Endothelial cell of umbilical vein (primary cell): ENCODE results near the gene TTLL9. TPM values are rescaled to one million over a fixed set of nuclear protein-coding genes. Genes with fewer than 3 reads are reported as not detected.

Experiments used
- BruUV-seq: library from RNA; stranded (reverse); fragments of 400-500 nt; replicated peaks from 2 replicates; lab custom pipeline; 2021; lab: Mats Ljungman, UMichigan
- CTCF ChIA-PET: fragments of 300-600, 350-600 bp; sonication (Branson Sonifier 250); formaldehyde crosslinking; loops from one replicate; lab custom pipeline; 2021; ENCODE audit warnings: antibody characterized with exemption, inconsistent platforms; lab: Charles Lee
- POLR2A ChIA-PET: fragments of 300-600, 350-600 bp; sonication (Branson Sonifier 250); formaldehyde crosslinking; loops from one replicate; lab custom pipeline; 2021; ENCODE audit warnings: antibody characterized with exemption, inconsistent platforms; lab: Charles Lee
- DNase-seq: peaks from one replicate; pipeline ENCODE4 v3.0.0-alpha.2; 2011; ENCODE audit warnings: low read depth, low spot score
- FAIRE-seq: peaks from 2 replicates; lab custom pipeline; 2011; peaks lifted over from hg19 to GRCh38; lab: Jason Lieb, UNC
- H2AFZ ChIP-seq: 2 replicates; pipeline ENCODE4 v1.6.0; 2012; ENCODE audit warnings: low read depth, low read length, control low read depth, inconsistent platforms
- H3K27ac ChIP-seq: 2 replicates; pipeline ENCODE4 v1.5.1; 2011; ENCODE audit warnings: low read depth, mild to moderate bottlenecking, control low read depth, low read length, moderate library complexity; ENCODE audit not compliant: insufficient read depth
- H3K27me3 ChIP-seq, 2 experiments: 2 replicates each; pipeline versions ENCODE4 v1.6.0 to v1.6.1; 2011; ENCODE audit warnings: low read length in 2 of 2, mixed read lengths in 1 of 2; ENCODE audit not compliant: control insufficient read depth in 2 of 2, insufficient read depth in 2 of 2
- H3K36me3 ChIP-seq, 2 experiments: 2 replicates in 1 of 2; 3 replicates in 1 of 2; pipeline ENCODE4 v1.5.1; 2011; ENCODE audit warnings: low read length in 2 of 2, mild to moderate bottlenecking in 1 of 2, moderate library complexity in 1 of 2; ENCODE audit not compliant: control insufficient read depth in 2 of 2, insufficient read depth in 2 of 2; ENCODE audit errors: extremely low read depth in 1 of 2
- H3K4me1 ChIP-seq: 3 replicates; pipeline ENCODE4 v1.5.1; 2011; ENCODE audit warnings: mild to moderate bottlenecking, low read length; ENCODE audit not compliant: control insufficient read depth, insufficient read depth; ENCODE audit errors: extremely low read depth
- H3K4me2 ChIP-seq: 2 replicates; pipeline ENCODE4 v1.6.1; 2011; ENCODE audit warnings: low read length, control low read depth, mixed read lengths; ENCODE audit not compliant: insufficient read depth
- H3K4me3 ChIP-seq, 3 experiments: fragments of 200-600 bp in 1 of 3; sonication (generic), shearing (Covaris generic) in 1 of 3; replicated peaks in 1 of 3; 2 replicates each; pipeline ENCODE4 v1.5.1; 2011 to 2016; ENCODE audit warnings: control low read depth in 3 of 3, low read length in 3 of 3, mild to moderate bottlenecking in 2 of 3, inconsistent platforms in 1 of 3, low read depth in 1 of 3, moderate library complexity in 1 of 3; ENCODE audit not compliant: insufficient read depth in 1 of 3
- H3K79me2 ChIP-seq: 2 replicates; pipeline ENCODE4 v1.6.0; 2012; ENCODE audit warnings: low read length, inconsistent platforms; ENCODE audit not compliant: control insufficient read depth, insufficient read depth
- H3K9ac ChIP-seq: replicated peaks from 2 replicates; pipeline ENCODE3; 2011; ENCODE audit warnings: low read length, control low read depth; ENCODE audit not compliant: insufficient read depth; ENCODE audit errors: extremely low read depth
- H3K9me1 ChIP-seq: replicated peaks from 3 replicates; pipeline ENCODE4 v1.6.0; 2011; ENCODE audit warnings: mild to moderate bottlenecking, low read length; ENCODE audit not compliant: control insufficient read depth, insufficient read depth; ENCODE audit errors: extremely low read depth
- H3K9me3 ChIP-seq: replicated peaks from 2 replicates; pipeline ENCODE4 v1.5.1; 2012; ENCODE audit warnings: low read length, inconsistent platforms; ENCODE audit not compliant: control insufficient read depth, insufficient read depth
- H4K20me1 ChIP-seq: replicated peaks from 2 replicates; pipeline ENCODE3; 2011; ENCODE audit warnings: mild to moderate bottlenecking, low read length; ENCODE audit not compliant: control insufficient read depth, insufficient read depth; ENCODE audit errors: extremely low read depth
- EZH2 ChIP-seq: IDR thresholded peaks from 2 replicates; pipeline ENCODE4 v1.6.1; 2012; ENCODE audit warnings: borderline replicate concordance, low read depth, mild to moderate bottlenecking, moderate library complexity, low read length, inconsistent platforms; ENCODE audit not compliant: severe bottlenecking
- FOS ChIP-seq: IDR thresholded peaks from 2 replicates; pipeline ENCODE4 v1.6.1; 2011; ENCODE audit warnings: mild to moderate bottlenecking, low read length, moderate library complexity, borderline replicate concordance; ENCODE audit not compliant: insufficient read depth
- GATA2 ChIP-seq: IDR thresholded peaks from 2 replicates; pipeline ENCODE4 v1.7.0; 2011; ENCODE audit warnings: low read depth, mild to moderate bottlenecking, moderate library complexity, mixed read lengths, low read length; ENCODE audit not compliant: insufficient read length, insufficient read depth
- JUN ChIP-seq: IDR thresholded peaks from 2 replicates; pipeline ENCODE4 v1.6.1; 2011; ENCODE audit warnings: borderline replicate concordance, low read depth; ENCODE audit not compliant: insufficient read length, insufficient read depth
- MAX ChIP-seq: IDR thresholded peaks from 2 replicates; pipeline ENCODE4 v1.6.1; 2011; ENCODE audit not compliant: insufficient read depth, insufficient read length
- MYC ChIP-seq: IDR thresholded peaks from one replicate; pipeline ENCODE4 v1.6.1; 2011; ENCODE audit warnings: mild to moderate bottlenecking, low read depth, low read length
- POLR2A ChIP-seq: IDR thresholded peaks from 2 replicates; pipeline ENCODE4 v1.6.1; 2012; ENCODE audit warnings: low read depth, mild to moderate bottlenecking, control low read depth, low read length
- POLR2AphosphoS5 ChIP-seq: IDR thresholded peaks from 2 replicates; pipeline ENCODE4 v1.6.1; 2012; ENCODE audit warnings: low read depth, mild to moderate bottlenecking, control low read depth, low read length, moderate library complexity; ENCODE audit not compliant: insufficient read depth
- dilution Hi-C: fragments of 300-500 bp; cut with MboI; formaldehyde crosslinking; loops from one replicate; pipeline ENCODE4 v1.15.0; 2019; ENCODE audit warnings: low sequenced_read_pairs; ENCODE audit not compliant: extremely low pct_ligation_motif_present
- intact Hi-C: fragments of 100-400 bp; cut with micrococcal nuclease; formaldehyde crosslinking; loops from one replicate; pipeline ENCODE4 v1.10.0; 2022
- polyA plus RNA-seq, 4 experiments: library from polyadenylated mRNA; depleted of rRNA in 3 of 4; stranded (reverse) in 3 of 4; unstranded in 1 of 4; fragments of >200 nt; gene quantifications; 2 replicates each; pipeline versions ENCODE4 v1.2.1 to v1.2.3, GENCODE V29; 2011 to 2012; ENCODE audit warnings: missing spikeins in 1 of 4
- total RNA-seq: library from RNA; stranded (reverse); gene quantifications from 2 replicates; pipeline ENCODE4 v1.2.3, GENCODE V29; 2021
- TF ChIP-seq, protein P1 (sequence below), 2 donors: IDR thresholded peaks; 1 replicate in 1 of 2; 2 replicates in 1 of 2; pipeline ENCODE4 v1.5.1; 2011; ENCODE audit warnings: low read length in 2 of 2, mild to moderate bottlenecking in 2 of 2, moderate library complexity in 2 of 2, control low read depth in 1 of 2, inconsistent platforms in 1 of 2, low read depth in 1 of 2; ENCODE audit not compliant: insufficient read depth in 1 of 2; ENCODE audit errors: extremely low read depth in 1 of 2

The TTLL9 gene
- total and polyA plus RNA-seq, 2 donors (not counting 3 experiments of a cell fraction or from before 2014, with no cell fraction given), result 0.03 TPM; not detected in 1

- H3K4me1 ChIP-seq, result no peaks in the 10 kb centered on the region
- no TSS peak for BruUV-seq
- no peaks in the 10 kb centered on the region for H3K9me1 ChIP-seq
- no peaks in the 10 kb centered on the region for H4K20me1 ChIP-seq
- no peaks in the 10 kb centered on the region for H3K9me3 ChIP-seq
- H3K36me3 ChIP-seq, result no peaks in the 10 kb centered on the region
- FAIRE-seq (no peak), DNase-seq (no peak)
- ChIA-PET CTCF (interaction anchor here (2.6 to 18.2 kb wide), 3 partner anchors 22 to 242 kb away, joined by 17 to 619 read pairs (median 64); partner anchors contain the start of genes MYLK2 and PDRG1), POLR2A (no interaction called here)
- H3K27me3 ChIP-seq, result peaks cover 17 to 19% of the 10 kb centered on the region in 2 experiments
- dilution Hi-C loops, result no loop called here
- H3K4me3 ChIP-seq, result no peak overlapping the region
- no peak overlapping the region for H2AFZ ChIP-seq
- TF ChIP-seq POLR2AphosphoS5 (no peak), JUN (no peak), POLR2A (no peak), EZH2 (no peak), GATA2 (no peak), MYC (no peak), MAX (no peak), FOS (no peak)
- TF ChIP-seq, protein P1, sequence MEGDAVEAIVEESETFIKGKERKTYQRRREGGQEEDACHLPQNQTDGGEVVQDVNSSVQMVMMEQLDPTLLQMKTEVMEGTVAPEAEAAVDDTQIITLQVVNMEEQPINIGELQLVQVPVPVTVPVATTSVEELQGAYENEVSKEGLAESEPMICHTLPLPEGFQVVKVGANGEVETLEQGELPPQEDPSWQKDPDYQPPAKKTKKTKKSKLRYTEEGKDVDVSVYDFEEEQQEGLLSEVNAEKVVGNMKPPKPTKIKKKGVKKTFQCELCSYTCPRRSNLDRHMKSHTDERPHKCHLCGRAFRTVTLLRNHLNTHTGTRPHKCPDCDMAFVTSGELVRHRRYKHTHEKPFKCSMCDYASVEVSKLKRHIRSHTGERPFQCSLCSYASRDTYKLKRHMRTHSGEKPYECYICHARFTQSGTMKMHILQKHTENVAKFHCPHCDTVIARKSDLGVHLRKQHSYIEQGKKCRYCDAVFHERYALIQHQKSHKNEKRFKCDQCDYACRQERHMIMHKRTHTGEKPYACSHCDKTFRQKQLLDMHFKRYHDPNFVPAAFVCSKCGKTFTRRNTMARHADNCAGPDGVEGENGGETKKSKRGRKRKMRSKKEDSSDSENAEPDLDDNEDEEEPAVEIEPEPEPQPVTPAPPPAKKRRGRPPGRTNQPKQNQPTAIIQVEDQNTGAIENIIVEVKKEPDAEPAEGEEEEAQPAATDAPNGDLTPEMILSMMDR (IDR thresholded peaks at IDR 0.05; ENCODE audit: extremely low read depth in 1 of 2, insufficient read depth in 1 of 2, low read depth in 1 of 2, low read length in 2 of 2), result no peak
- no peak overlapping the region for H3K9ac ChIP-seq
- intact Hi-C loops, result no loop called here
- H3K4me2 ChIP-seq, result no peak overlapping the region
- H3K79me2 ChIP-seq, result no peaks in the 10 kb centered on the region
- H3K27ac ChIP-seq, result no peak overlapping the region
Observed at GRCh38 chr20:31849306-31849930, 21.0 kb upstream of the TTLL9 start.
